Fibroblast of lung (primary cell): ENCODE data around the gene UBE2H.

Source experiments
- EZH2 ChIP-seq: IDR thresholded peaks from 2 replicates; pipeline ENCODE4 v1.5.1; 2012; ENCODE audit warnings: low read length, control low read depth, mild to moderate bottlenecking; ENCODE audit errors: missing control alignments
- TF ChIP-seq, protein P1 (sequence below), 2 donors: IDR thresholded peaks in 1 of 2; conservative IDR thresholded peaks in 1 of 2; 1 replicate in 1 of 2; 2 replicates in 1 of 2; pipeline ENCODE4 v1.5.1; 2011 to 2012; ENCODE audit warnings: low read length in 2 of 2, control low read depth in 1 of 2, inconsistent platforms in 1 of 2, low read depth in 1 of 2, mild to moderate bottlenecking in 1 of 2

DNA sequence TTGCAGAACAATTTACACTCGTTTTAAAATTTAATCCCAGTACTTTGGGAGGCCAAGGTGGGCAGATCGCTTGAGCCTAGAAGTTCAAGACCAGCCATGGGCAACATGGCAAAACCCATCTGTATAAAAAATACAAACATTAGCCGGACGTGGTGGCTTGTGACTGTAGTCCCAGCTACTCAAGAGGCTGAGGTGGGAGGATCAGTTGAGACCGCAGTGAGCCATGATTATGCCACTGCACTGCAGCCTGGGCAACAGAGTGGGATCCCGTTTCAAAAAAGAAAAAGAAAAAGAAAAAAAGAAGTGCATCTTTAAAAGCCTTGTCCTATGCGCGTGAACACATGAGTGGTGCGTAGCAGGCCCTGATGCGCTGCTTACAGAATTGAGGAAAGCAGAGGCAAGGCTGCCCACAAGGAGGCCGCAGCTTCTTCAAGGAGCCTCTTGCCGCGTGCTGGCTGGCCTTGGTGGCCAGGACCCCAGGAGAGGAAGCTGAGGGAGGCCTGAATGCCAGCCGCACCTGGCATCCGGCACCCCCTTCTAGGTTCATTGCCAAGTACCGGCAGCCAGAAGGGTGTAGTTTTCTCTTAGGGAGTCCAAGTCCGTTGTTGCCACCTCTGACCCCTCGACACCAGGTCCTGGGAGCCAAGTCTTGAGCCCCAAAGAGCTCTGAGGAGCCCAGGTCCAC is 124.5 kb downstream of the UBE2H start:
- TF ChIP-seq, protein P1, sequence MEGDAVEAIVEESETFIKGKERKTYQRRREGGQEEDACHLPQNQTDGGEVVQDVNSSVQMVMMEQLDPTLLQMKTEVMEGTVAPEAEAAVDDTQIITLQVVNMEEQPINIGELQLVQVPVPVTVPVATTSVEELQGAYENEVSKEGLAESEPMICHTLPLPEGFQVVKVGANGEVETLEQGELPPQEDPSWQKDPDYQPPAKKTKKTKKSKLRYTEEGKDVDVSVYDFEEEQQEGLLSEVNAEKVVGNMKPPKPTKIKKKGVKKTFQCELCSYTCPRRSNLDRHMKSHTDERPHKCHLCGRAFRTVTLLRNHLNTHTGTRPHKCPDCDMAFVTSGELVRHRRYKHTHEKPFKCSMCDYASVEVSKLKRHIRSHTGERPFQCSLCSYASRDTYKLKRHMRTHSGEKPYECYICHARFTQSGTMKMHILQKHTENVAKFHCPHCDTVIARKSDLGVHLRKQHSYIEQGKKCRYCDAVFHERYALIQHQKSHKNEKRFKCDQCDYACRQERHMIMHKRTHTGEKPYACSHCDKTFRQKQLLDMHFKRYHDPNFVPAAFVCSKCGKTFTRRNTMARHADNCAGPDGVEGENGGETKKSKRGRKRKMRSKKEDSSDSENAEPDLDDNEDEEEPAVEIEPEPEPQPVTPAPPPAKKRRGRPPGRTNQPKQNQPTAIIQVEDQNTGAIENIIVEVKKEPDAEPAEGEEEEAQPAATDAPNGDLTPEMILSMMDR (conservative IDR thresholded peaks at IDR 0.05 in 1 of 2, IDR thresholded peaks at IDR 0.05 in 1 of 2; ENCODE audit: low read depth in 1 of 2, low read length in 2 of 2) = no peak
- no peak for TF ChIP-seq EZH2
